Keratinocyte (primary cell): ENCODE data around the gene GPC3. TPM values are rescaled to one million over a fixed set of nuclear protein-coding genes. Genes with fewer than 3 reads are reported as not detected.

Source experiments
- DNase-seq: peaks from one replicate; pipeline ENCODE4 v3.0.0-alpha.2; 2011; ENCODE audit warnings: low read depth, missing footprints, low spot score
- FAIRE-seq: peaks from 2 replicates; lab custom pipeline; 2011; peaks lifted over from hg19 to GRCh38; lab: Jason Lieb, UNC
- H2AFZ ChIP-seq: 2 replicates; pipeline ENCODE4 v1.6.0; 2012; ENCODE audit warnings: low read length, control low read depth, inconsistent platforms; ENCODE audit not compliant: control insufficient read depth
- H3K27ac ChIP-seq: 2 replicates; pipeline ENCODE4 v1.5.1; 2011; ENCODE audit warnings: low read length; ENCODE audit not compliant: control insufficient read depth, insufficient read depth
- H3K27me3 ChIP-seq: 3 replicates; pipeline ENCODE4 v1.6.0; 2011; ENCODE audit warnings: low read length; ENCODE audit not compliant: control insufficient read depth, insufficient read depth; ENCODE audit errors: extremely low read depth
- H3K36me3 ChIP-seq, 2 experiments: 2 replicates in 1 of 2; 3 replicates in 1 of 2; pipeline ENCODE4 v1.5.1; 2011; ENCODE audit warnings: low read length in 2 of 2, mild to moderate bottlenecking in 1 of 2; ENCODE audit not compliant: control insufficient read depth in 2 of 2, insufficient read depth in 2 of 2; ENCODE audit errors: extremely low read depth in 1 of 2
- H3K4me1 ChIP-seq: 3 replicates; pipeline ENCODE4 v1.5.1; 2011; ENCODE audit warnings: low read length; ENCODE audit not compliant: control insufficient read depth, insufficient read depth; ENCODE audit errors: extremely low read depth
- H3K4me2 ChIP-seq: 3 replicates; pipeline ENCODE4 v1.6.0; 2011; ENCODE audit warnings: low read depth, low read length; ENCODE audit not compliant: control insufficient read depth, insufficient read depth; ENCODE audit errors: extremely low read depth
- H3K4me3 ChIP-seq, 3 experiments: fragments of 200-600 bp in 1 of 3; sonication (generic) in 1 of 3; 2 replicates in 2 of 3; 3 replicates in 1 of 3; pipeline ENCODE4 v1.5.1; 2011 to 2016; ENCODE audit warnings: low read length in 3 of 3, mild to moderate bottlenecking in 3 of 3, control low read depth in 2 of 3, inconsistent platforms in 1 of 3, low read depth in 1 of 3, mixed read lengths in 1 of 3, mixed run types in 1 of 3, moderate library complexity in 1 of 3; ENCODE audit not compliant: control insufficient read depth in 2 of 3, insufficient read depth in 2 of 3; ENCODE audit errors: extremely low read depth in 1 of 3
- H3K79me2 ChIP-seq: 2 replicates; pipeline ENCODE4 v1.6.0; 2012; ENCODE audit warnings: low read length; ENCODE audit not compliant: control insufficient read depth, insufficient read depth
- H3K9ac ChIP-seq: 3 replicates; pipeline ENCODE4 v1.6.0; 2011; ENCODE audit warnings: low read length; ENCODE audit not compliant: control insufficient read depth, insufficient read depth; ENCODE audit errors: extremely low read depth
- H3K9me1 ChIP-seq: 3 replicates; pipeline ENCODE4 v1.6.0; 2011; ENCODE audit warnings: low read length; ENCODE audit not compliant: control insufficient read depth, insufficient read depth; ENCODE audit errors: extremely low read depth
- H3K9me3 ChIP-seq: 2 replicates; pipeline ENCODE4 v1.5.1; 2012; ENCODE audit warnings: low read depth, low read length; ENCODE audit not compliant: control insufficient read depth
- H4K20me1 ChIP-seq: 3 replicates; pipeline ENCODE4 v1.6.0; 2011; ENCODE audit warnings: low read length; ENCODE audit not compliant: control insufficient read depth, insufficient read depth; ENCODE audit errors: extremely low read depth
- CTCF ChIP-seq, 3 experiments: IDR thresholded peaks in 1 of 3; conservative IDR thresholded peaks in 1 of 3; optimal IDR thresholded peaks in 1 of 3; 2 replicates in 2 of 3; 3 replicates in 1 of 3; pipeline versions ENCODE3 to v1.5.1; 2011; ENCODE audit warnings: low read length in 3 of 3, mild to moderate bottlenecking in 3 of 3, moderate library complexity in 2 of 3, control low read depth in 1 of 3, inconsistent platforms in 1 of 3; ENCODE audit not compliant: insufficient read depth in 2 of 3; ENCODE audit errors: extremely low read depth in 1 of 3
- EZH2 ChIP-seq: IDR thresholded peaks from one replicate; pipeline ENCODE4 v1.6.1; 2012; ENCODE audit warnings: inconsistent platforms, mild to moderate bottlenecking, low read length, moderate library complexity
- dilution Hi-C: fragments of 300-500 bp; cut with MboI; formaldehyde crosslinking; loops from one replicate; pipeline ENCODE4 v1.7.0; 2020; ENCODE audit warnings: low sequenced_read_pairs; ENCODE audit not compliant: extremely low pct_ligation_motif_present
- polyA plus RNA-seq, 5 experiments: library from polyadenylated mRNA; depleted of rRNA in 3 of 5; stranded (reverse) in 3 of 5; stranded (forward) in 1 of 5; unstranded in 1 of 5; fragments of >200 nt; gene quantifications; 1 replicate in 1 of 5; 2 replicates in 3 of 5; 3 replicates in 1 of 5; pipeline versions ENCODE4 v1.2.1 to v1.2.3, GENCODE V29; 2011 to 2012; ENCODE audit warnings: missing spikeins in 2 of 5, low read depth in 1 of 5, low replicate concordance in 1 of 5

Gene GPC3
- polyA plus RNA-seq, 1 donor (not counting 4 experiments of a cell fraction or from before 2014, with no cell fraction given), result 0.03 TPM

- no peak for DNase-seq
- dilution Hi-C loops, result no loop called here
- no peak overlapping the region for H3K27ac ChIP-seq
- H4K20me1 ChIP-seq, result no peaks in the 10 kb centered on the region
- no peaks in the 10 kb centered on the region for H3K79me2 ChIP-seq
- H3K4me2 ChIP-seq, result no peak overlapping the region
- no peak for FAIRE-seq
- H3K4me3 ChIP-seq, result no peak overlapping the region
- H3K9me3 ChIP-seq, result no peaks in the 10 kb centered on the region
- no peak overlapping the region for H3K9ac ChIP-seq
- TF ChIP-seq CTCF (optimal IDR thresholded peaks at IDR 0.05 in 1 of 3, IDR thresholded peaks at IDR 0.05 in 1 of 3, conservative IDR thresholded peaks at IDR 0.05 in 1 of 3; ENCODE audit: extremely low read depth in 1 of 3, insufficient read depth in 2 of 3, low read length in 3 of 3) (no peak), EZH2 (no peak)
- H3K36me3 ChIP-seq, result no peaks in the 10 kb centered on the region
- no peaks in the 10 kb centered on the region for H3K9me1 ChIP-seq
- no peak overlapping the region for H2AFZ ChIP-seq
- no peaks in the 10 kb centered on the region for H3K27me3 ChIP-seq
- H3K4me1 ChIP-seq, result no peaks in the 10 kb centered on the region
These were observed 52.1 kb downstream of the GPC3 start for GRCh38 chrX:133933316-133933715.

- no peak overlapping the region for H3K4me3 ChIP-seq
- DNase-seq (no peak), FAIRE-seq (peak; percentile 59)
- dilution Hi-C loops, result no loop called here
- no peak overlapping the region for H3K27ac ChIP-seq
- no peaks in the 10 kb centered on the region for H3K36me3 ChIP-seq
- no peaks in the 10 kb centered on the region for H3K79me2 ChIP-seq
- no peak overlapping the region for H2AFZ ChIP-seq
- TF ChIP-seq EZH2 (no peak), CTCF (optimal IDR thresholded peaks at IDR 0.05 in 1 of 3, IDR thresholded peaks at IDR 0.05 in 1 of 3, conservative IDR thresholded peaks at IDR 0.05 in 1 of 3; ENCODE audit: extremely low read depth in 1 of 3, insufficient read depth in 2 of 3, low read length in 3 of 3) (no peak)
- H4K20me1 ChIP-seq, result no peaks in the 10 kb centered on the region
- no peak overlapping the region for H3K4me2 ChIP-seq
- no peaks in the 10 kb centered on the region for H3K4me1 ChIP-seq
- no peaks in the 10 kb centered on the region for H3K9me1 ChIP-seq
- no peak overlapping the region for H3K9ac ChIP-seq
- no peaks in the 10 kb centered on the region for H3K27me3 ChIP-seq
- no peaks in the 10 kb centered on the region for H3K9me3 ChIP-seq
These were observed 55.4 kb downstream of the GPC3 start for GRCh38 chrX:133929836-133930464.
